B cell (primary cell): Measurements from ENCODE around the gene KCNT2. TPM values are rescaled to one million over a fixed set of nuclear protein-coding genes. Genes with fewer than 3 reads are reported as not detected.

ENCODE experiments used
- ATAC-seq: fragments of 200-7000 bp; cut with Tn5 transposase; one replicate; pipeline ENCODE4 v1.10.0; 2021; ENCODE audit warnings: low read depth, mild to moderate bottlenecking, moderate number of reproducible peaks, moderate library complexity
- CTCF ChIA-PET: fragments of 350-600 bp; sonication (Branson Sonifier 250); formaldehyde crosslinking; loops from one replicate; lab custom pipeline; 2021; ENCODE audit warnings: antibody characterized with exemption, inconsistent platforms; lab: Charles Lee
- POLR2A ChIA-PET: fragments of 350-600 bp; sonication (Branson Sonifier 250); formaldehyde crosslinking; loops from one replicate; lab custom pipeline; 2021; ENCODE audit warnings: antibody characterized with exemption; lab: Charles Lee
- DNase-seq: peaks from one replicate; pipeline ENCODE4 v3.0.0; 2013
- H2AFZ ChIP-seq: 2 replicates; pipeline ENCODE4 v1.6.1; 2012; ENCODE audit warnings: mild to moderate bottlenecking, low read depth, low read length; ENCODE audit not compliant: insufficient read depth, poor library complexity, severe bottlenecking
- H3K27ac ChIP-seq, 2 donors: 1 replicate in 1 of 2; 2 replicates in 1 of 2; pipeline ENCODE4 v1.5.1; 2012 to 2013; ENCODE audit warnings: low read length in 2 of 2, mild to moderate bottlenecking in 2 of 2, moderate library complexity in 1 of 2
- H3K27me3 ChIP-seq, 4 experiments: fragments of 200-600 bp in 1 of 4; sonication (generic) in 1 of 4; replicated peaks in 1 of 4; 1 replicate in 2 of 4; 2 replicates in 2 of 4; pipeline versions ENCODE4 v1.6.1 to v1.7.0; 2013 to 2016; ENCODE audit warnings: low read length in 3 of 4, mild to moderate bottlenecking in 2 of 4, mixed read lengths in 1 of 4, moderate library complexity in 1 of 4; ENCODE audit not compliant: insufficient read depth in 4 of 4, control insufficient read depth in 3 of 4; ENCODE audit errors: control extremely low read depth in 1 of 4
- H3K36me3 ChIP-seq, 2 experiments: replicated peaks in 1 of 2; 1 replicate in 1 of 2; 2 replicates in 1 of 2; pipeline versions ENCODE4 v1.6.1 to v1.7.1; 2013; ENCODE audit warnings: low read length in 1 of 2; ENCODE audit not compliant: insufficient read depth in 2 of 2, control insufficient read depth in 1 of 2; ENCODE audit errors: control extremely low read depth in 1 of 2, extremely low read depth in 1 of 2
- H3K4me1 ChIP-seq, 2 donors: fragments of 200-600 bp in 1 of 2; sonication (generic) in 1 of 2; 1 replicate in 1 of 2; 2 replicates in 1 of 2; pipeline versions ENCODE4 v1.5.1 to v1.6.1; 2013 to 2017; ENCODE audit warnings: low read length in 2 of 2; ENCODE audit not compliant: control insufficient read depth in 2 of 2, insufficient read depth in 2 of 2
- H3K4me2 ChIP-seq: replicated peaks from 2 replicates; pipeline ENCODE3; 2012; ENCODE audit warnings: mild to moderate bottlenecking, low read depth, low read length; ENCODE audit not compliant: poor library complexity, severe bottlenecking
- H3K4me3 ChIP-seq, 5 experiments: fragments of 200-600 bp in 1 of 5; sonication (generic) in 1 of 5; 1 replicate in 3 of 5; 2 replicates in 2 of 5; pipeline versions ENCODE4 v1.5.1 to v1.7.0; 2011 to 2016; ENCODE audit warnings: low read length in 4 of 5, mild to moderate bottlenecking in 4 of 5, low read depth in 2 of 5, control low read depth in 1 of 5, moderate library complexity in 1 of 5; ENCODE audit not compliant: insufficient read depth in 1 of 5; ENCODE audit errors: control extremely low read depth in 1 of 5, extremely low read depth in 1 of 5
- H3K79me2 ChIP-seq: fragments of 200-600 bp; sonication (generic); one replicate; pipeline ENCODE4 v1.6.0; 2016; ENCODE audit warnings: low read length; ENCODE audit not compliant: control insufficient read depth, insufficient read depth
- H3K9ac ChIP-seq: fragments of 200-600 bp; sonication (generic); 2 replicates; pipeline ENCODE4 v1.6.1; 2017; ENCODE audit warnings: mild to moderate bottlenecking, low read length, moderate library complexity
- H3K9me3 ChIP-seq, 3 donors: one replicate each; pipeline versions ENCODE4 v1.6.1 to v1.7.1; 2013; ENCODE audit warnings: low read length in 2 of 3; ENCODE audit not compliant: control insufficient read depth in 2 of 3, insufficient read depth in 1 of 3; ENCODE audit errors: control extremely low read depth in 1 of 3
- H4K20me1 ChIP-seq: 2 replicates; pipeline ENCODE4 v1.6.0; 2012; ENCODE audit warnings: mild to moderate bottlenecking, low read length; ENCODE audit not compliant: insufficient read depth, control insufficient read depth, poor library complexity, severe bottlenecking
- H3K27ac Mint-ChIP-seq: one replicate; pipeline ENCODE4 v1.8.0; 2021; ENCODE audit warnings: mixed read lengths
- H3K27me3 Mint-ChIP-seq: one replicate; pipeline ENCODE4 v1.8.0; 2021; ENCODE audit warnings: mixed read lengths
- H3K4me1 Mint-ChIP-seq: one replicate; pipeline ENCODE4 v1.8.0; 2021; ENCODE audit warnings: mixed read lengths
- H3K4me3 Mint-ChIP-seq: one replicate; pipeline ENCODE4 v1.8.0; 2021; ENCODE audit warnings: mixed read lengths
- H3K9me3 Mint-ChIP-seq: one replicate; pipeline ENCODE4 v1.8.0; 2022; ENCODE audit warnings: mixed read lengths; ENCODE audit not compliant: insufficient read depth
- CTCF ChIP-seq: fragments of 200-600 bp; IDR thresholded peaks from one replicate; pipeline ENCODE4 v1.8.0; 2022; ENCODE audit warnings: antibody characterized with exemption, mild to moderate bottlenecking
- EZH2 ChIP-seq: IDR thresholded peaks from 2 replicates; pipeline ENCODE4 v1.6.1; 2012; ENCODE audit warnings: borderline replicate concordance, low read depth, mild to moderate bottlenecking, moderate library complexity, low read length; ENCODE audit not compliant: insufficient read depth, poor library complexity, severe bottlenecking
- WGBS: methylation state at CpG from one replicate; pipeline ENCODE4 v1.1.5; 2013; ENCODE audit warnings: missing lambda C conversion rate; ENCODE audit not compliant: insufficient coverage; 5-methylcytosine and 5-hydroxymethylcytosine counted together
- intact Hi-C: fragments of 100-400 bp; cut with micrococcal nuclease; formaldehyde crosslinking; loops from one replicate; pipeline ENCODE4 v1.10.0; 2022
- polyA plus RNA-seq: library from polyadenylated mRNA; depleted of rRNA; stranded (reverse); fragments of >200 nt; gene quantifications from 2 replicates; pipeline ENCODE4 v1.2.3, GENCODE V29; 2012
- total RNA-seq, 2 donors: library from RNA; stranded (reverse); fragments of 120-200 nt in 1 of 2; gene quantifications; 1 replicate in 1 of 2; 2 replicates in 1 of 2; pipeline versions ENCODE4 v1.2.3 to v1.2.4, GENCODE V29; 2013 to 2022

Gene KCNT2
- total and polyA plus RNA-seq, 2 donors (not counting 1 experiment from before 2014, with no cell fraction given), result not detected

- Mint-ChIP-seq H3K4me3 (no peak overlapping the region), H3K27ac (no peak overlapping the region)
- no peak for ATAC-seq
Measured at GRCh38 chr1:196445775-196446174, 162.5 kb downstream of the KCNT2 start.

GRCh38 chr1:196444634-196445033 is 163.6 kb downstream of the KCNT2 start:
- intact Hi-C loops, result no loop called here
- no peaks in the 10 kb centered on the region for H3K4me1 Mint-ChIP-seq
- CTCF ChIA-PET, result no interaction called here

More at GRCh38 chr1:196445775-196446174, 162.5 kb downstream of the KCNT2 start:
- Histone ChIP-seq H3K79me2 (no peaks in the 10 kb centered on the region), H3K9ac (no peak overlapping the region), H3K4me3 (no peak overlapping the region), H3K27me3 (no peaks in the 10 kb centered on the region), H3K4me1 (no peaks in the 10 kb centered on the region), H3K9me3 (no peaks in the 10 kb centered on the region), H2AFZ (no peak overlapping the region), H3K4me2 (no peak overlapping the region), H3K36me3 (no peaks in the 10 kb centered on the region), H4K20me1 (no peaks in the 10 kb centered on the region), H3K27ac (no peak overlapping the region)
- CTCF ChIA-PET, result no interaction called here
- WGBS, result no CpG with 5 or more reads among the region's 1 CpG
- H3K4me1 Mint-ChIP-seq, result no peaks in the 10 kb centered on the region
- no peak for DNase-seq
- POLR2A ChIA-PET, result no interaction called here
- H3K27me3 Mint-ChIP-seq, result no peaks in the 10 kb centered on the region
- no peaks in the 10 kb centered on the region for H3K9me3 Mint-ChIP-seq
- TF ChIP-seq EZH2, result no peak
- no peak for TF ChIP-seq CTCF
- intact Hi-C loops, result no loop called here

More at GRCh38 chr1:196444634-196445033, 163.6 kb downstream of the KCNT2 start:
- POLR2A ChIA-PET, result no interaction called here
- Mint-ChIP-seq H3K9me3 (no peaks in the 10 kb centered on the region), H3K27ac (no peak overlapping the region), H3K27me3 (no peaks in the 10 kb centered on the region), H3K4me3 (no peak overlapping the region)
- Histone ChIP-seq H3K4me2 (no peak overlapping the region), H3K4me1 (no peaks in the 10 kb centered on the region), H3K79me2 (no peaks in the 10 kb centered on the region), H3K27me3 (no peaks in the 10 kb centered on the region), H4K20me1 (no peaks in the 10 kb centered on the region), H2AFZ (no peak overlapping the region), H3K4me3 (no peak overlapping the region), H3K9me3 (no peaks in the 10 kb centered on the region), H3K36me3 (no peaks in the 10 kb centered on the region), H3K27ac (no peak overlapping the region), H3K9ac (no peak overlapping the region)
- DNase-seq (no peak), ATAC-seq (no peak)
- TF ChIP-seq EZH2, result no peak
- TF ChIP-seq CTCF, result no peak
